Ovary (tissue), 3 donors: ENCODE data around the gene FOXK2.

Experiments
- EP300 ChIP-seq: sonication (generic); formaldehyde crosslinking; IDR thresholded peaks from one replicate; pipeline ENCODE4 v1.6.1; 2017; ENCODE audit warnings: antibody characterized with exemption
- POLR2A ChIP-seq: fragments of 450-650 bp; IDR thresholded peaks from one replicate; pipeline ENCODE4 v1.6.1; 2017; ENCODE audit warnings: antibody characterized with exemption, mild to moderate bottlenecking, moderate library complexity
- TF ChIP-seq, protein P1 (sequence below), 3 donors: fragments of 450-650 bp in 2 of 3; fragments of 200-600 bp in 1 of 3; IDR thresholded peaks; one replicate each; pipeline versions ENCODE4 v1.5.1 to v1.8.0; 2016 to 2022; ENCODE audit warnings: antibody characterized with exemption in 3 of 3, mild to moderate bottlenecking in 1 of 3
- donor health status: DM: no; HTN: no; CAD: no.

DNA sequence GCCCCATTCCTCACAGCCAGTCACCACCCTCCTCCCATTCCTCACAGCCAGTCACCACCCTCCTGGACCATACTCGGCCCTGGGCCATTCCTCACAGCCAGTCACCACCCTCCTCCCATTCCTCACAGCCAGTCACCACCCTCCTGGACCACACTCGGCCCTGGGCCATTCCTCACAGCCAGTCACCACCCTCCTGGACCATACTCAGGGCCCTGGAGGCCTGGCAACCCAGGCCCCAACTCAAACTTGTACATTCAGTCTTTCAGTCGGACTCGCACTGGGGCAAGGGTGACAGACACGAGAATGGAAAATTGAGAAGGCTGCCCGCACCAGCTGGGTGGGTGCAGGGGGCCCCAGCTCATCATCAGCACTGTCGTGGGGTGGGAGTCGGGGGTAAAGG, 30.4 kb upstream of the FOXK2 start:
- TF ChIP-seq, protein P1, sequence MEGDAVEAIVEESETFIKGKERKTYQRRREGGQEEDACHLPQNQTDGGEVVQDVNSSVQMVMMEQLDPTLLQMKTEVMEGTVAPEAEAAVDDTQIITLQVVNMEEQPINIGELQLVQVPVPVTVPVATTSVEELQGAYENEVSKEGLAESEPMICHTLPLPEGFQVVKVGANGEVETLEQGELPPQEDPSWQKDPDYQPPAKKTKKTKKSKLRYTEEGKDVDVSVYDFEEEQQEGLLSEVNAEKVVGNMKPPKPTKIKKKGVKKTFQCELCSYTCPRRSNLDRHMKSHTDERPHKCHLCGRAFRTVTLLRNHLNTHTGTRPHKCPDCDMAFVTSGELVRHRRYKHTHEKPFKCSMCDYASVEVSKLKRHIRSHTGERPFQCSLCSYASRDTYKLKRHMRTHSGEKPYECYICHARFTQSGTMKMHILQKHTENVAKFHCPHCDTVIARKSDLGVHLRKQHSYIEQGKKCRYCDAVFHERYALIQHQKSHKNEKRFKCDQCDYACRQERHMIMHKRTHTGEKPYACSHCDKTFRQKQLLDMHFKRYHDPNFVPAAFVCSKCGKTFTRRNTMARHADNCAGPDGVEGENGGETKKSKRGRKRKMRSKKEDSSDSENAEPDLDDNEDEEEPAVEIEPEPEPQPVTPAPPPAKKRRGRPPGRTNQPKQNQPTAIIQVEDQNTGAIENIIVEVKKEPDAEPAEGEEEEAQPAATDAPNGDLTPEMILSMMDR (IDR thresholded peaks at IDR 0.05) = no peak
- TF ChIP-seq EP300 (no peak), POLR2A (no peak)
